SK-N-MC (cell line): ENCODE results near the gene FBXO21.

Source experiments
- EZH2 ChIP-seq: fragments of 200-600 bp; sonication (generic); IDR thresholded peaks from one replicate; pipeline ENCODE4 v1.6.1; 2017; ENCODE audit warnings: antibody characterized with exemption
- FOXP2 ChIP-seq: optimal IDR thresholded peaks from 2 replicates; pipeline ENCODE3; 2011; ENCODE audit warnings: mild to moderate bottlenecking, moderate library complexity; ENCODE audit not compliant: insufficient read depth; ENCODE audit errors: extremely low read length, control extremely low read depth
- POLR2AphosphoS5 ChIP-seq: IDR thresholded peaks from 2 replicates; pipeline ENCODE4 v1.6.1; 2012; ENCODE audit warnings: mild to moderate bottlenecking, low read depth, low read length, borderline replicate concordance

- TF ChIP-seq EZH2 = no peak
- TF ChIP-seq POLR2AphosphoS5 = no peak
- TF ChIP-seq FOXP2 = no peak
Measured at GRCh38 chr12:117180758-117181467, 9.4 kb downstream of the FBXO21 start.
